ENCODE measurements around the gene RHOF. TPM values are rescaled to one million over a fixed set of nuclear protein-coding genes. Genes with fewer than 3 reads are reported as not detected.

RHOF gene
- total and polyA plus RNA-seq, 2 of the 8 experiments (the other 6 are each of a cell fraction or from before 2014, with no cell fraction given) = 23.8 to 31.9 TPM

DNA sequence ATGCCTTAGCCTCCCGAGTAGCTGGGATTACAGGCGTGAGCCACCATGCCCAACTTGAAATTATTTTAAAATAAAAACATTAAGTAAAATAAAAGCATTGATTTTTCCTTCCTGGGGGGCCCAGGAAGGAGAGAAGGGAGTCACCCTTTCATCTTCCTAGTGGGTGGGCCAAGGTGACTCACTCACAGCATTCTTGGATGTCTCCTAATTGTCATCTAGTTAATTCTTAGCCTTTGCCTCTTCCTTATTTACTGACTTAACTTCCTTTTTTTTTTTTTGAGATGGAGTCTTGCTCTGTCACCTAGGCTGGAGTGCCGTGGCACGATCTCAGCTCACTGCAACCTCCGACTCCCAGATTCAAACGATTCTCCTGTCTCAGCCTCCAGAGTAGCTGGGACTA is 51.7 kb downstream of the RHOF start:
- H3K4me3 ChIP-seq (ENCODE audit: extremely low read depth in 1 of 4, insufficient read depth in 2 of 4, low read depth in 3 of 4, low read length in 4 of 4) = no peak overlapping the region
- DNase-seq (ENCODE audit: low read depth in 1 of 2, low spot score in 2 of 2) (no peak), FAIRE-seq (no peak)
- H3K23me2 ChIP-seq (ENCODE audit: low read depth, low read length) = no peaks in the 10 kb centered on the region
- H4K91ac ChIP-seq (replicated peaks; ENCODE audit: insufficient read length, low read length) = no peak overlapping the region
- no peaks in the 10 kb centered on the region; a peak in 1 of 4 replicates for H3K79me2 ChIP-seq (ENCODE audit: control insufficient read depth in 1 of 2, insufficient read depth in 2 of 2, low read length in 2 of 2)
- H3K27me3 ChIP-seq (replicated peaks in 1 of 4; ENCODE audit: control insufficient read depth in 3 of 4, extremely low read depth in 1 of 4, insufficient read depth in 3 of 4, low read length in 3 of 4) = no peaks in the 10 kb centered on the region
- CTCF ChIA-PET (ENCODE audit: partially characterized antibody) = interaction anchor here (0.6 to 1.7 kb wide), 5 partner anchors 22 to 407 kb away, joined by 3 read pairs; partner anchors contain the start of gene TMEM120B
- no peak overlapping the region for H2BK15ac ChIP-seq (ENCODE audit: low read length)
- no peak overlapping the region for H3K56ac ChIP-seq (replicated peaks; ENCODE audit: insufficient read length, low read depth, low read length)
- H3K4me2 ChIP-seq (ENCODE audit: insufficient read depth in 1 of 2, low read depth in 2 of 2, low read length in 2 of 2) = no peak overlapping the region
- H3K4ac ChIP-seq (replicated peaks; ENCODE audit: insufficient read length, low read depth, low read length) = no peak overlapping the region
- no peak overlapping the region for H3K18ac ChIP-seq (ENCODE audit: extremely low read depth, low read length)
- H2AFZ ChIP-seq (ENCODE audit: low read length) = no peak overlapping the region
- H3K79me1 ChIP-seq (ENCODE audit: low read depth, low read length) = peaks cover 2% of the 10 kb centered on the region
- H2BK12ac ChIP-seq (ENCODE audit: low read depth, low read length) = no peak overlapping the region
- H3K9ac ChIP-seq (replicated peaks in 1 of 4; ENCODE audit: extremely low read depth in 1 of 4, low read depth in 3 of 4, low read length in 3 of 4) = no peak overlapping the region
- H3K36me3 ChIP-seq (ENCODE audit: control insufficient read depth in 2 of 4, insufficient read depth in 4 of 4, low read length in 3 of 4) = peaks cover 0 to 2% (median 1%) of the 10 kb centered on the region in 4 experiments; a peak in 3 of 8 replicates
- H4K5ac ChIP-seq (ENCODE audit: insufficient read length, low read depth, low read length) = no peak overlapping the region
- H4K20me1 ChIP-seq (replicated peaks in 1 of 2; ENCODE audit: control insufficient read depth in 1 of 2, insufficient read depth in 2 of 2, low read length in 2 of 2) = peaks cover 0 to 7% of the 10 kb centered on the region in 2 experiments
- H2BK5ac ChIP-seq (ENCODE audit: low read depth, low read length) = no peak overlapping the region
- 88% methylated on average over 5 of the region's 6 CpGs; no CpG with 5 or more reads in 1 of the 2 experiments for WGBS, 2 experiments (ENCODE audit: extremely low coverage in 1 of 2, insufficient coverage in 1 of 2, insufficient read length in 1 of 2, insufficient replicate concordance in 2 of 2, low coverage in 1 of 2, low lambda C conversion rate in 2 of 2, missing lambda C conversion rate in 1 of 2)
- POLR2A ChIA-PET (ENCODE audit: partially characterized antibody) = interaction anchor here (0.6 kb wide), 1 partner anchor 177 kb away, joined by 3 read pairs; no protein-coding TSS in a partner anchor
- TF ChIP-seq HDAC2 (IDR thresholded peaks at IDR 0.05; ENCODE audit: borderline replicate concordance in 1 of 2, low read depth in 2 of 2, low read length in 2 of 2) (no peak), JUND (IDR thresholded peaks at IDR 0.05; ENCODE audit: low read length) (peak; percentile 53; the same call in 1 of the 2 replicates)
- no peaks in the 10 kb centered on the region for H3K4me1 ChIP-seq (replicated peaks in 1 of 4; ENCODE audit: control insufficient read depth in 3 of 4, insufficient read depth in 4 of 4, low read length in 3 of 4)
- no peak overlapping the region for H2BK120ac ChIP-seq (replicated peaks; ENCODE audit: low read depth, low read length)
- no peak overlapping the region for H2AK5ac ChIP-seq (ENCODE audit: low read depth, low read length)
- H3K23ac ChIP-seq (ENCODE audit: insufficient read length) = no peak overlapping the region
- no peaks in the 10 kb centered on the region for H3K9me3 ChIP-seq (ENCODE audit: insufficient read depth in 2 of 2, low read depth in 1 of 2, low read length in 1 of 2)
- H4K8ac ChIP-seq (ENCODE audit: extremely low read depth, insufficient read depth, low read length) = no peak overlapping the region
- H3K14ac ChIP-seq (ENCODE audit: insufficient read length) = no peak overlapping the region
- no peak overlapping the region for H2BK20ac ChIP-seq (ENCODE audit: low read length)
- H3K27ac ChIP-seq (ENCODE audit: low read depth, low read length) = no peak overlapping the region
